Kidney (tissue), 14 donors: ENCODE measurements around the gene CPT1B. TPM values are rescaled to one million over a fixed set of nuclear protein-coding genes. Genes with fewer than 3 reads are reported as not detected.

Source experiments
- DNase-seq, 5 donors: peaks; one replicate each; pipeline ENCODE4 v3.0.0-alpha.2; 2013 to 2020
- FAIRE-seq: peaks from 2 replicates; lab custom pipeline; 2012; peaks lifted over from hg19 to GRCh38; lab: Jason Lieb, UNC
- H3K27ac ChIP-seq, 2 donors: one replicate each; pipeline ENCODE4 v1.7.0; 2013; ENCODE audit warnings: low read depth in 2 of 2, low read length in 2 of 2, inconsistent platforms in 1 of 2
- H3K27me3 ChIP-seq: one replicate; pipeline ENCODE4 v1.7.1; 2013; ENCODE audit warnings: low read length, inconsistent platforms; ENCODE audit not compliant: control insufficient read depth, insufficient read depth
- H3K36me3 ChIP-seq, 3 donors: one replicate each; pipeline versions ENCODE4 v1.7.0 to v1.7.1; 2013; ENCODE audit warnings: low read length in 3 of 3, control low read depth in 1 of 3, inconsistent platforms in 1 of 3; ENCODE audit not compliant: insufficient read depth in 3 of 3, control insufficient read depth in 2 of 3
- H3K4me1 ChIP-seq, 3 donors: one replicate each; pipeline versions ENCODE4 v1.7.0 to v1.7.1; 2013; ENCODE audit warnings: low read length in 3 of 3, inconsistent platforms in 1 of 3, low read depth in 1 of 3; ENCODE audit not compliant: control insufficient read depth in 2 of 3, insufficient read depth in 2 of 3
- H3K4me3 ChIP-seq, 3 donors: one replicate each; pipeline versions ENCODE4 v1.7.0 to v1.8.1; 2013; ENCODE audit warnings: low read length in 3 of 3, control low read depth in 1 of 3, inconsistent platforms in 1 of 3
- H3K9ac ChIP-seq, 3 donors: one replicate each; pipeline versions ENCODE4 v1.7.0 to v1.7.1; 2013; ENCODE audit warnings: low read length in 3 of 3, control low read depth in 1 of 3, inconsistent platforms in 1 of 3
- H3K9me3 ChIP-seq, 3 donors: one replicate each; pipeline versions ENCODE4 v1.7.0 to v1.7.1; 2013; ENCODE audit warnings: low read length in 3 of 3, control low read depth in 1 of 3, inconsistent platforms in 1 of 3; ENCODE audit not compliant: control insufficient read depth in 2 of 3, insufficient read depth in 1 of 3
- intact Hi-C: fragments of 100-400 bp; cut with DNase I; formaldehyde crosslinking; loops from one replicate; pipeline ENCODE4 v1.11.1; 2022
- polyA plus RNA-seq: library from polyadenylated mRNA; stranded (reverse); fragments of 350-450 nt; fragmentation: Illumina TruSeq; extraction: RNeasy Lipid Tissue Mini Kit (QIAGEN cat#74804); gene quantifications from one replicate; pipeline ENCODE4 v1.2.3, GENCODE V29; 2014; ENCODE audit warnings: low read depth, low replicate concordance; ENCODE audit not compliant: insufficient read depth
- total RNA-seq: library from RNA; stranded (reverse); fragmentation: NEBNext Ultra II Directional; extraction: Animal tissue kit (Norgen Biotek cat#: 25700); gene quantifications from one replicate; pipeline ENCODE4 v1.2.1, GENCODE V29; 2021
- TF ChIP-seq, protein P1 (sequence below): IDR thresholded peaks from 3 replicates; pipeline ENCODE4 v1.5.1; 2012; ENCODE audit warnings: mild to moderate bottlenecking, moderate library complexity, borderline replicate concordance; ENCODE audit not compliant: insufficient read depth; ENCODE audit errors: extremely low read depth
- donor health status: control.
- donor health status: control.
- donor health status: control.
- donor health status: control.
- donor health status: control.
- donor health status: DM: yes; HTN: yes; CAD: no.
- donor health status: Normal renal cell carcinoma (clear cell type).

The CPT1B gene
- total and polyA plus RNA-seq, 2 donors from 2014 or later = 20.6 to 34.3 TPM

DNA sequence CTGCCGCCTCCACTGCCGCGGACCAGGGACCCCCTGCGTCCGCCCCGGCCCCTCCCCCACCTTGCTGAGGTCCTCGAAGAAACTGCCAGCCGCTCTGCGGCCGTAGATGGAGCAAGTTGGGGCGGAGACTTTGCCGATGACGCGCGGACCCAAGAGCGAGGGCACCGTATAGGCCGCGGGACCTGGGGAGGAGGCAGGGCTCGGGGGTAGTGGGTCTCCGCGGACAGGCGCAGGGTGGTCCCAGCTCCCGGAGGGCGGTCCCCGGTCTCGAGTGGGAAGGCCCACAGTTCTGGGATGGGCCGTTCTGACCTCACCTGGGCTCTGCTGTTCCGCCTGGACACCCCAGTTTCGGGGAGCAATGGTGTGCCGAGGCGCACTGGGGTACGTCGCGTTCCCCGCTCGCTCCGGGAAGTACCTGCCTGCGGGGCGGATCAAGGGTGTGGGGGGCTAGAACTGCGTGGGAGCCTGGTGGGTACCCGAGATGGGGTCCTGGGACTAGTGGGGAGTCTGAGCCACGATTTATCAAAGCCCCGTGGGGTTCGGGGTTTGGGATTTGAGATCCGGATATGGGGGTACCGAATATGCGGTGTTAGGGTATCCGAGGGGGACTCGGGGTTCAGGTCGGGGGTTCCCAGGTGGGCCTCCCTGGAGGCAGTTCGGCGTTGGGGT, 47.2 kb downstream of the CPT1B start:
- no peaks in the 10 kb centered on the region for H3K9me3 ChIP-seq
- peak overlapping the region in 2 of 3 donors; percentile 50 to 56 for H3K4me3 ChIP-seq
- FAIRE-seq (no peak), DNase-seq (peak in 4 of 5 donors; percentile 72 to 97 (median 79))
- no peaks in the 10 kb centered on the region for H3K36me3 ChIP-seq
- intact Hi-C loops = no loop called here
- peaks cover 7% of the 10 kb centered on the region for H3K27me3 ChIP-seq
- H3K9ac ChIP-seq = peak overlapping the region in 2 of 3 donors; percentile 69
- TF ChIP-seq, protein P1, sequence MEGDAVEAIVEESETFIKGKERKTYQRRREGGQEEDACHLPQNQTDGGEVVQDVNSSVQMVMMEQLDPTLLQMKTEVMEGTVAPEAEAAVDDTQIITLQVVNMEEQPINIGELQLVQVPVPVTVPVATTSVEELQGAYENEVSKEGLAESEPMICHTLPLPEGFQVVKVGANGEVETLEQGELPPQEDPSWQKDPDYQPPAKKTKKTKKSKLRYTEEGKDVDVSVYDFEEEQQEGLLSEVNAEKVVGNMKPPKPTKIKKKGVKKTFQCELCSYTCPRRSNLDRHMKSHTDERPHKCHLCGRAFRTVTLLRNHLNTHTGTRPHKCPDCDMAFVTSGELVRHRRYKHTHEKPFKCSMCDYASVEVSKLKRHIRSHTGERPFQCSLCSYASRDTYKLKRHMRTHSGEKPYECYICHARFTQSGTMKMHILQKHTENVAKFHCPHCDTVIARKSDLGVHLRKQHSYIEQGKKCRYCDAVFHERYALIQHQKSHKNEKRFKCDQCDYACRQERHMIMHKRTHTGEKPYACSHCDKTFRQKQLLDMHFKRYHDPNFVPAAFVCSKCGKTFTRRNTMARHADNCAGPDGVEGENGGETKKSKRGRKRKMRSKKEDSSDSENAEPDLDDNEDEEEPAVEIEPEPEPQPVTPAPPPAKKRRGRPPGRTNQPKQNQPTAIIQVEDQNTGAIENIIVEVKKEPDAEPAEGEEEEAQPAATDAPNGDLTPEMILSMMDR = no peak
- H3K27ac ChIP-seq = peak overlapping the region; percentile 87 to 96
- H3K4me1 ChIP-seq = peaks cover 0 to 19% (median 0%) of the 10 kb centered on the region in 3 donors

DNA sequence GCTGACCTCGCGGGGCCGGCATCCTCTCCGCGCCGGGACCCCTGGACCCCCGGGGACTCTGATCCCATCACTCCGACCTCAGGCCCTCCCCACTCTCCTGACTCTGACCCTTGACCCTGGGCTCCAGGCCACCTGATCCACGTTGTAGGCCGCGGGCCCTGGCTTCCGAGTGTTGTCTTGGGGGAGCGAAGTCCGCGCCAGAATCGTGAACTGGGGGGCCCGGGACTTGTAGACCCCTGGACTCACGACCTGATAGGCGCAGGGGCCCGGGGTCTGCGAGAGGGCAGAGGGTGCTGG, 47.7 kb downstream of the CPT1B start:
- Histone ChIP-seq H3K36me3 (no peaks in the 10 kb centered on the region), H3K9ac (peak overlapping the region in 1 of 3 donors; percentile 73), H3K27me3 (peaks cover 7% of the 10 kb centered on the region), H3K27ac (peak overlapping the region; percentile 87 to 96), H3K9me3 (no peaks in the 10 kb centered on the region), H3K4me1 (peaks cover 0 to 19% (median 0%) of the 10 kb centered on the region in 3 donors), H3K4me3 (peak overlapping the region in 2 of 3 donors; percentile 24 to 56)
- TF ChIP-seq, protein P1 = no peak
- DNase-seq = peak in 1 of 5 donors; percentile 87
- no peak for FAIRE-seq
- intact Hi-C loops = no loop called here

DNA sequence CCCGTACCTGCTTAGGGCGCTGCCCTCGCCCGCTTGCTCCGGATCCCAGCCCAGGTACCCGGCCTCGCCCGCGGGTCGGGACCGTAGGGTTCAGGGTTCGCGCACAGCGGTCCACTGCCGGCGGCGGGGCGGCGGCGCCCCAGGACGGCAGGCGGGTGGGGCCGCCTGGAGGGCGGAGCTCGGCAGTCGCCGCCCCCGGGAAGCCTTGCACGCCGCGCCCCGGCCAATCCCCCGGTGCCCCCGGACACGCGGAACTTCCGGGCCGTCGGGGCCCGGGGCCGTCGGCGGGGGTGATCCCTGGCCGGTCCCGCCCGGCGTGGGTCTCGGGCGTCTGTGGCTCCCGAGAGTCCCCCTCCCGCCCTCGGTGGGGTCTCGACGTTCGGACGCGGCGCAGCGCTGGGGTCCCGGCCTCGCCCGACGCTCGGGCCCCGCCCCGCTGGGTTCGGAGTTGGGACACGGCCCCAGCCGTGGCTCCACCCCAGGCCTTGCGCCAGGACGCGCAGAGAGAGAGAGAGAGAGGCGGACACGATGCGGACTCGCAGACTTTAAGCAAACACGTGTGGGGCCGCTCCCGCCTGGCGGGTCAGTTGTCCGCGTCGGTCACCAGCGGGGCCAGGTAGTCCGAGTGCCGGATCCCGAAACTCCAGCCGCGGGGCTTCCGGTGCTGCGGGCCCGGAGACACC, 48.2 kb downstream of the CPT1B start, which contains the start of gene TYMP:
Gene TYMP (minus strand): TSS at position 116 of the 683 bp plus-strand sequence. CDS start 303 bp downstream, outside the sequence.
- Histone ChIP-seq H3K9ac (peak within 1 kb of the TSS in 2 of 3 donors; percentile 69 to 73), H3K36me3 (no peaks in the 10 kb centered on the region), H3K9me3 (no peaks in the 10 kb centered on the region), H3K27ac (peak within 1 kb of the TSS; percentile 87 to 96), H3K27me3 (peaks cover 7% of the 10 kb centered on the region), H3K4me1 (peaks cover 0 to 19% (median 0%) of the 10 kb centered on the region in 3 donors), H3K4me3 (peak within 1 kb of the TSS in 2 of 3 donors; percentile 45 to 56)
- FAIRE-seq = no peak
- intact Hi-C loops = no loop called here
- peak in 3 of 5 donors; percentile 41 to 97 (median 65) for DNase-seq
- TF ChIP-seq, protein P1 = no peak
